HG03469 (cell line): Measurements from ENCODE around the gene MPIG6B.

Experiments
- ATAC-seq: cut with Tn5 transposase; IDR thresholded peaks from one replicate; pipeline ENCODE4 v1.9.1; 2021; ENCODE audit warnings: mild to moderate bottlenecking, moderate library complexity, moderate number of reproducible peaks; ENCODE audit not compliant: unreplicated experiment

MPIG6B gene

DNA sequence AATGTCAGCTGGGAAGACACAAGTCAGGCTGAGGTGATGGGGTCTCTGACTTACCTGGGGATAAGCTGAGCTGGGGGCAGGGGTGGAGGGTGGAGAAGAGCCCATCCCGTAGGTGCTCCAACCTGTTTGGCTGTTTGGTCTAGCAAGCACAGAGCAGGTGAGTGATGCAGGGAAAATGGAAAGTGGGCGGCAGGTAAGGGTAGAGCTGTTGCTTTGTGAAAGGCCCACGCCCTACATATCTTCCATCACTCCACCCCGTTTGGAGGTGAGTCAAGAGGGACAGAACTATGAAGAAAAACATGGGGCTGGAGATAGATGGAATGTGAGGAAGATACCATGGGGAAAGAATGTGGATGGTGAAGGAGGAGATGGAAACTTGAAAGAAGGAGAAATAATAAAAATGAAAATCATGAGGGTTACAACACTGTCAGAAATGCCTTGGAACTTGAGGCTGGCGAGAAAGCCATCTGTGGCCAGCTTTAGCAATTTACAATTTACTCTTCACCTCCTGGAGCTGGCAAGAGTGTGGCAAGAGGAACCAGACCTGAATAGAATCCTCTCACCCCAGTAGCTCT is 2.9 kb upstream of the MPIG6B start:
- ATAC-seq: no peak

DNA sequence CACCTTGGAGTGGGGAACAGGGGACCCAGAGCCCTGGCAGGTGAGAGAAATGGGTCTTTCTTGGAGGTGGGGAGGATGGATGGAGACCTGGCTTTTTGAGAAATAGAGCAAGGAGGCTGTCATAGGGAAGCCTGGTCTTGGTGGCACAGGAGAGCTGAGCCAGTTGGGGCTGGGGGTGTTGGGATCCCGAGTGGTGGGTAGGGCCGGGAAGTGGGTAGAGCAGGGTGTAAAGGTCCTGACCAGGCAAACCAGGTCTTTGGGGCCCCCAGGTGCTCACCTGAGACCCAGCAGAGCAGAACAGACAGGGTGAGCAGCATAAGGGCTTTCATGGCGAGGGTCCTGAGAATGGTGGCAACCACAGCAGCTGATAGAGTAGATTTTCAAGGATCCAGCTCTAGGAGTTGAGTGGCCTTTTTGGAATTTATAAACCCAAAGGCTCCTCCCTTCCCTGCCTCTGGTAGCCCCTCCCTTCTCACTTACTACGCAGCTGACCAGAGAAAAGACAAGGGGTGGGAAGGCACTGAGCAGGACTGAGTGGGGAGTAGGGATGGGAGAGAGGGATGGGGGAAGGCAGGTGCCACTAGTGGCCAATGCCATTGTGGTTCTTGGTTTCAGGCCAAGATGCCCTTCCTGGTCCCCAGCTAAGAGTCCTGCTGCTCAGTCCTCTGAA is 1.7 kb upstream of the MPIG6B start, which contains the start of gene LY6G6C:
TSS of gene LY6G6C (minus strand) at position 396 of the 670 bp plus-strand sequence. CDS start at position 329, 67 bp downstream.
- ATAC-seq: no peak

DNA sequence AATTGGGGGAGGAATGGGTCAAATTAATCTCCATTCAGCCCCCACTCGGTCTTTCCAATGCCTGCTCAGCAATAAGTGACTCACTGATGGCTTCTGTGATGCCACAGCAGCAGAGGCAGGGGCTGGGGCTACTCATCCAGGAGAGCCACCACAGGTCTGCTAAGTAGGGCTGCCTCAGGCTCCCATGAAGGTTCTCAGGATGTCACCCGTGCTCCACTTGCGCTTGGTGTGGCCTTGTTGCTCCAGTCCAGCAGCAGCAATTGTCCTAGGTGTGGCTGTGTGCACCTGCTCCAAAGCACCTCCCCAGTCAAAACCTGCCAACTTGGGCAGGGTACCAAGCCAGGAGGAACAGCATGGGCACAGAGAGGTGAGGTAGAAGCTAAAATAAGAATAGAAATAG is 1.0 kb upstream of the MPIG6B start:
- no peak for ATAC-seq

DNA sequence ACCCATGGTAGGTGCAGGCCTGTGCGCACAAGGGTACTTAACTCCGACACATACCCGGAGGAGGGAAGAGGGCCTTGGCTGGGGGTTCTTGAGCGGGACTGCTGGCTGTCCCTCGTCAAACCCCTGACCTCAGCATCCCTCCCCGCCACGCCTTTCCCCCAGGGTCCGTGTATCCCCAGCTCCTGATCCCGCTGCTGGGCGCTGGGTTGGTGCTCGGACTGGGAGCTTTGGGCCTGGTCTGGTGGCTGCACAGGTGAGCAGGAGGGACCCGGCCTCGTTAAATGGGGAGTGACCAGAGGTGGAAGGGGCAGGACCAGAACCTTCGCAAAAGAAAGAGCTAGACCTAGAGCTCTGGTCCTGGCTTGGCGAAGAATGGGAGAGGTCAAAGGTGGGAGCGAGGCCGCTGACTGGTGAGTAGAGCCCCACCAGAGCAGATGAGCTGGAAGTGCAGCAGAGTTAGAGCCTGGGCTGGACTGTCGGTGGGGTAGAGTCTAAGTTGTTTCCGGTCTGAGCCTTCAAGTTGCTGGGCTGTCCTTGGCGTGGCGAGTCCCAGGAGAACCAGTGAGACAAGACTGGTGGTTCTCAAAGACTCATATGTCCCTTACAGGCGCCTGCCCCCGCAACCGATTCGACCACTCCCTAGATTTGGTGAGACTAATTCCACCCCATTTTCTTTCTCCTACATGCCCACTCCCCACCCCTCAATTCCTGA is 963 bp downstream of the MPIG6B start:
- no peak for ATAC-seq

DNA sequence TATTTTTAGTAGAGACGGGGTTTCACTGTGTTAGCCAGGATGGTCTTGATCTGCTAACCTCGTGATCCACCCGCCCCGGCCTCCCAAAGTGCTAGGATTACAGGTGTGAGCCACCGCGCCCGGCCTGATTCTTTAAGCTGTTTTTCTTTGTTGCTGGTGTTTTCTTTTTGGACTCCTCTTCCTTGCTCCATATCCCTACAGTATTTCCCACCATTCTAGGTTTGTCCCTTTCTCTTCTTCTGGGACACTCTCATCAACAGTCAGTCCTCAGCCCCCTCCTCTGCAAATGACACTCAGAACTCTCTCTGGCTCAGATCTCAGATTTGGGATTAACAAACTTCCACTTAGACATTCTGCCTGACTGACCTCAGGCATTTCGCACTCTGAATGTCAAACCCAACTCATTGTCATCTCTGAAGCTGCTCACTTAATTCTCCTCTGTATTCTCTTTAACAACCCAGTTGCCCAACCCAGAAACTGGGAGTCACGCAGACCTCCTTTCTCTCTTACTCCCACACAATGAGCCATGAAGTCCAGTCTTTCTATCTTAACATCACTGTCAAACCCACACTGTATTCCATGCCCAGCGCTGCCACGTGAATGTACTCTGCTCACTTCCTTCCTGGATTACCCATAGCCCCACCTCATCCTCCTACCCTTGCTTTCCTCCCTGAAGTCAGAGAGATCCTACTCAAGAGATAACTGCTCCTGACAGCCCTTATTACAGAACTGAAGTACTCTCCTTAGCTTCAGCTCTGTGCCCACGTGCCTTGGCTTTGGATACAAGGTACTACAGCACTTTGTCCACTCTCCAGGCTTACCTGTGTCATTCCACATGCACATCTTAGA is 2.6 kb downstream of the MPIG6B start:
- no peak for ATAC-seq

DNA sequence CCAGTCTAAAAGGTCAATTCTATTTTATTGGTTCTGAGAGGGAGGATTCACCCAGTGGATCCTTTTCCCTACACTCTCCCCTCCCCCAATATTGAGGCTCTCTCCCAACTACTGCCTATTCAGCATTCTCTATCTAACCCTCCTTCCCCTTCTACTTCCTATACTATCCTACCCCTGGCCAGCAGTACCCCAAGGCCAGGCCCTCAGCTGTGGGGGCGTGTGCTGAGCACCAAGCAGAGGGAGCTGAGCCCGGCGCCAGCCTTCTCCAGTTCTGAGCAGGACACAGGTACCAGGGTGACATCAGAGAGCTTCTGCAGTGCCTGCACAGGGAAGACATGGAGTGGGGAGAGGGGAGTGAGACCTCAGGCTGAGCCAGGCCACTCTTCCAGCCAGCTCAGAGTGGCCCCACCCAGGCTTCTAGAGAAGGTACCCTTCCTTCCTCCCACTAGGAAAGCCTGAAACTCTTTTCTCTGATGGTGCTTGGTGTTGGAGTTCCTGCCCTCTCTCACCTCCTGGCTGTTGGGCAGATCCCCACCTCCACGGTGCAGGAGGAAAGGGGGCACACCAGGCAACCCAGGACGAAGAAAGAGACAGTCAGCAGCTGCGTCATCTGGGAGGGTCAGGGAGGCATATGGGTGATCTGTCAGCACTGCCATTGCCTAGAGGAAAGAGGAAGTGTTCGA is 4.0 kb downstream of the MPIG6B start:
- ATAC-seq: no peak

DNA sequence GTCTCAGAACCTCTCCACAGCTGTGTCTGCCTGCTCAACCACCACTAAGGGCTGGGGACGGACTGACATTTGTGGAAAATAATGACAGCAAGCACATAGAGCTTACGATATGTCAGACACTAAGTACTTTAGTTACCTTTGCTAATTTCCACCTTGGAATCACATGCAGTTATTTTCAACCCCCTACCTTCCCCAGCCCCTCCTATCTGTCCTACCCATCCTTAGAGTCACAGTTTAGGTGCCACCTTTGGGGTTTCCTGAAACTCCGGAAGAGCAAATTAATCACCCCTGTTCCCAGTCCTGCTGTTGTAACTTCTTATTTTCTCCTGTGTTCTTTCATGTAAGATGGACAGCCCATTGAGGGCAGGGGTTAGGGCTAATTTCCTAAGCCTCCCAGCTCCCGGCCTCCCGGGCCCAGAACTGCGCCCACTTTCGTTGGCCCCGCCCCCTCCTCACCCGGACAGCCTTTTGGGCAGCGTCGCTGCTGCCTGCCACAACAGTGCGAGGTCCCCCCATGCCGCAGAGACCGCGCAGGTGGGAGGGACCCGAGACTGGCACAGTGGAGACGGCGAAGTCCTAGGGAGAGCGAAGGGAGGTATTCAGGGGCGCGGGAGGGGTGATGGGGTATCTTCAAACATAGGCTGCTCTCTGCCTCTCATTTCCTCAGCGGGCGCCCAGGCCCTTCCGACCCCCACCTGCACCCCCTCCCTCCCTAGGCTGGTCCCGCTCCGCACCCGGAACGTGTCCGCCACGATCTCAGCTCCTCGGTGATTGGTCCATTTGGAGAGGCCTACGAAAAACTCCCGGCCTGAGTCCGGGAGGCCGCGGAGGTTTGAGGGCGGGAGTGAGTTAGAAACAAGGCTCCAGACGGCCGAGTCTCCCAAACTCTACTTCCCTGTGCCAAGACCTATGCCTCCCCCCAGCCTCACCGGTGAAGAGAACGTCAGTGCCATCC is 4.8 kb downstream of the MPIG6B start:
- ATAC-seq: no peak

DNA sequence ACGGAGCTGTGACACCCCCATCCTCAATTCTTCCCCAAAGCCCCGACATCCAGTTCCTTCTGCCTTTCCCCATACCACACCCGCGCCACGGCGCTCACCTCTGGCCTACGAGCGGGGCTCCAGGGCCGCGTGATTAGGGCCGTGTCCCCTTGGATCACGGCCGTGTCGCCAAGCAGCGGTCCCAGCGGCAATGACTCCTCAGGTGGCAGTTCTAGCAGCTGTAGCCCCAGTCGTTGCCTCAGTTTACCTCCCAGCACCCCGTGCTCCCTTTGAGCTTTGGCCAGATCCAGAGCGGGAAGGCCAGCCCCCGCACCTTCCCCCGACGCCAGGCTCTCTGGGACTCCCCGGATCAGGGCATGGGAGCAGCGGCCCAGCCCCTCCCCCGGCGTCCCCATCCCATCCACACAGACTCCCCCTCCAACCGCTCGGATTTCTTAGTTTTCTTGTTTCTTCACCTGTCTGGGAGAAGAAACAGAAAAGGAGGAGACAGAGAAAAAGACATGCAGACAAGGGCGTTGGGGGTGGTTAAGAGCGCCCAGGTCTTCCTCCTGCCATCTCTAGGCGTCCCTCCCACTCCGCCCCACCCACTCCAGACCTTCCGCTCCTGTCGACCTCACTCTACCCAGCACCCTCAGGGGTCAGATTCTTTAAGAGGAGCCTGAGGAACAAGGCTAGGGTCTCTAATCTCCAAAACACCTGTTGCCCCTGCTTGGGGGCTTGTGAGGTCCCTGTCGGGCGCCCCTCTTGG is 5.8 kb downstream of the MPIG6B start, which contains the start of gene DDAH2:
TSS of gene DDAH2 (minus strand) at position 533 of the 748 bp plus-strand sequence. CDS start at position 395, 138 bp downstream.
- no peak for ATAC-seq

DNA sequence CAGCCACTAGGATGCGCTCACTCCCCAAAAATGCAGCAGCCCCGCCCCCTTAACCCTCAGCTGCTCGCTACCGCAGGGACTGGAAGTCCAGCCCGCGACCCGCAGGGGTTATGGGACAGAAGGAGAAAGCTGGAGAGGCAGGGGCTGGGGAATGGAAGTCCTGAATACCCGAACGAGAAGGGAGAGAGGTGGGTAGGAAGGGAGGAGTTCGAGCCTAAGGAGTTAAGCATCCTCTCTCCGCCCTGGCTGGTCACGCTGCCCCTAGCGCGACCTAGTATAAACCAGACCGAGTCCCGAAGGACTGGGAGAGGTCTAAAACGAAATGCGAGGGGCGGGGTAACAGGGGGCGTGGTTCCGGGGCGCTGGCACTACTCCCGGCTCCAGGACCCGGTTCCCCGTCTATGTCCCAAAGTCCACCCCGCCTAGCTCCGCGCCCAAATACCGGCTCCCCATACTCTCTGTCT is 6.4 kb downstream of the MPIG6B start:
- no peak for ATAC-seq

DNA sequence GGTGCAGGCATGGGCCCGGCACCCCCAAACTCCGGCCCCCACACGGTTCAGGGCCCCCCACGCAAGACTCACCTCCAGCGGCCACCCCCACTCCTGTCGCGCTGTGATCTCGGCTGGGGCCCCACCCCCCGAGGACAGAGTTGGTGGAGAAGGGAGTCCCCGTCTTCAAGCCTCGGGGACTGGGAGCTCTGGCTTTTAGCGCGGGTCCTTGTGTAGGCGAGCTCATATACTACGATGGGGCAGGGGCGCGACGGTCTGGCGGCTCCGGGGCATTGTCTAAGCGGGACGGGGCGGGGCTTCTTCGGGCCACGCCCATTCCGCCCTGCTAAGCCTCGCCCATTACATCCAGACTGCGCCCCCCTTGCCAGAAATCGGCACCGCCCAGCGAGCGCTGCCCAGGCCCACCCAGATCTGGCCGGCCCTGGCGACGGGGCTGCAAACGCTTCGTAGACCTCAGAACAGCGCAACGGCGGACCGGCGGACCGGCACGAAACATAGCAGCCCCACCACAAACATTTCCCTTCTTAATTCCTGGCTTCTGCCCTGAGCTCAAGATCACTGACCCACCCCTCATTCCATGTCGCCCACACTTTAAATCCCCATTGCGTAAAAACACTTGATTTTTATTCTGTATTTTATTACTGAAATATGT is 6.9 kb downstream of the MPIG6B start:
- ATAC-seq: no peak

DNA sequence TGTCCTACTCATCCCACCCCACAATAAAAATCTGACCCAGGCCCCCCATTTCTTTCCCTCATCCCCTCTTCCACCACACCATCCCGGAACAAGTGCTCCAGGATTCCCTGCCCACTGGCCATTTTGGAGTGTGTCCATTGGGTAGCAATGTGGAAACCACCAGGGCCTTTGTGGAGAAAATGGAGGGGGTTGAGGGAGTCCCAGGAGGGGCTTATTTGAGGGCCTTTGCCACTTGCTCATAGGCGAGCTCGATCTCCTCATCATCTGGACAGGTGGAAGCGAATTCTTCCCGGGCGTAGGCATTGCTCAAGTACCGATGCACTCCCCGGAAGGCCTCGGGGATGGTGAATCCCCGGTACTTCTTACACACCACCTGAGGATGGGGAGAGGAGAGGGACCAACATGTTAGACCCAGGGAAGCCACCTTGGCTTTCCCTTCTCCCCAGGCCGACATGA is 7.5 kb downstream of the MPIG6B start:
- ATAC-seq: no peak

DNA sequence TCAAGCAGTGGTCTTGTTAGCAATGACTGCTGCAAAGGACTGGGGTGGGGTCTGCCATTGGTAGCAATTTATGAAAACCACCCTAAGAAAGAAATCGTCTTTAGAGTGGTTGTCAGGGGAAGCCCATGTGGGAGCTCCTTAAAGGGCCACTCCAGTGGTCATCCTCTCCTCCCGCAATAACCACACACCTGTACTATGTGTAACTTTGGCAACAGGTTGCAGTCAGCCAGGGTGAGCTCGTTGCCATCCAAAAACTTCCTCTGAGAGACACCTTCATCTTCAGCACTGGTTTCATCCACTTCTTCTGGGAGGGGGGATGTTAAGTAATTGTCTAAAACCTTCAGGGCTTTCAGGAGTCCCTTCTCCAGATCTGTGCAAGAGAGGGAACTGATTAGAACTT is 8.9 kb downstream of the MPIG6B start:
- ATAC-seq: no peak

DNA sequence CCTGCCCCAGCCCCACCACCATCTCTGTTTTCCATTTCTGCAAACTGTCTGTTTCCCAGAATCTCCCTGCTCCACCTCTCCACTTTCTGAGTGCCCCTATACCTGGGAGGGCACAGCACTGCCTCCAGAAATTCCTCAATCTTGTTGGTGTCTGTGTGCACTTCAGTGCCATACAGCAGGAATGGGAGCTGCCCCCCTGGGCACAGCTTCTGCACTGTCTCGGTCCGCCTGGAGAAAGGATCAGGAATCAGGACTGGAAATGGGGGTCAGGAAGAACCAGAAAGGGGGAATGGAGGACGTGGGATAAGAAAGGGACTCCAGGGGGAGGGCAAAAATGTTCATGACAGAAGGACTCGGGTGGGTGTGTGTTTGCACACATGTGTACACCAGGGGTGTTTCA is 10.6 kb downstream of the MPIG6B start:
- no peak for ATAC-seq

DNA sequence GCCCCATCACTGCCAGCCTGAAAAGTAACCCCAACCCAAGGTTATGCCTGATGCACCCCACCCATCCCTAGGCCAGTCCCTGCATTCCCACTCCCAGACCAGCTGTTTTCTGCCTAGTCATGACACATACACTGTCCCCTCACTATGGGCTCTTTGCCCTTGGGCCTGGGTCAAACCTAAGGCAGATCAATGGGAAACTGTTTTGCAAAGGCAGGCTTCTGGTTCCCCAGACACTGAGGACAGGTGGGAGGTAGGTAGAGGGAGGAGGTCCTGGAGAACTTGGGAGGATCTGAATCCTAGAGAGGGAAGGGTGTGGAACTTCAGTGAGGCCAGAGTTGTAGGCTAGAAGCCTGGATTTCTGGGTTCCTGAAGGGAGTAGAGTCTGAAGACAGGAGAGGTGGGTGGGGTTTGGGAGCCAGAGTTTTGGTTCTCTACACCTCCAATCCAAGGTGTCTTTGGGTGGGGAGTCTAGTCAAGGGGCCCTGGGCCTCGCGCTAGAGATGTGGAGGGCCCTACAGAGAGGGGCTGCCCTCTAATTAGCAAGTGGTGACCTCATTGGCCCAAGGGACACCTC is 11.2 kb downstream of the MPIG6B start:
- ATAC-seq: no peak

DNA sequence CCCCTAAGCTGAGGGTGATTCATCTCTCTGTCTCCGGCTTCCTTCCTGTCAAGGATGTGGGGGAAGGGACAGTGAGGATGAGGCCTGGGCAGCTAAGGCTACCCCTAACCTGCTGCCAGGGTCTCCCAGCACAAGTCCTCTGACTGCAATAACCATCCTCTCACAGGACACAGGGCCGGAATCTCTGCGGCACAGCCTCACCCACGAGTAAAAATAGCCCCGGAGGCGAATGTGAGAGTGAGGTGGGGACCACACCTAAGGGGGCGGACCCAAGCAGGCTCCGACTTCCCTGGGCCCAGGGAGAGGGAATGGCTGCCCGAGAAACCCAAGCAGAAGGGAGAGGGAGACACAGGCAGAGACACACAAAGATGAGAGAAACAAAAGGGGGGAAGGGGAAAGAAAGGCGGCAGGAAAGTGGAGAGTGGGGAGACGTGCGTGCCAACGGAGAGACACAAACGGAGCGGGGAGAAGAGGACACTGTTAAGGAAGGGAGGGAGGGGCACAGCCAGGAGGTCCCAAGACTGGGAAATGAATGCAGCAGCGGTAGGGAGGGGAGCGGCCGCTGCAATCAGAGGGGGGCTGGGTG is 11.7 kb downstream of the MPIG6B start:
- ATAC-seq: no peak

DNA sequence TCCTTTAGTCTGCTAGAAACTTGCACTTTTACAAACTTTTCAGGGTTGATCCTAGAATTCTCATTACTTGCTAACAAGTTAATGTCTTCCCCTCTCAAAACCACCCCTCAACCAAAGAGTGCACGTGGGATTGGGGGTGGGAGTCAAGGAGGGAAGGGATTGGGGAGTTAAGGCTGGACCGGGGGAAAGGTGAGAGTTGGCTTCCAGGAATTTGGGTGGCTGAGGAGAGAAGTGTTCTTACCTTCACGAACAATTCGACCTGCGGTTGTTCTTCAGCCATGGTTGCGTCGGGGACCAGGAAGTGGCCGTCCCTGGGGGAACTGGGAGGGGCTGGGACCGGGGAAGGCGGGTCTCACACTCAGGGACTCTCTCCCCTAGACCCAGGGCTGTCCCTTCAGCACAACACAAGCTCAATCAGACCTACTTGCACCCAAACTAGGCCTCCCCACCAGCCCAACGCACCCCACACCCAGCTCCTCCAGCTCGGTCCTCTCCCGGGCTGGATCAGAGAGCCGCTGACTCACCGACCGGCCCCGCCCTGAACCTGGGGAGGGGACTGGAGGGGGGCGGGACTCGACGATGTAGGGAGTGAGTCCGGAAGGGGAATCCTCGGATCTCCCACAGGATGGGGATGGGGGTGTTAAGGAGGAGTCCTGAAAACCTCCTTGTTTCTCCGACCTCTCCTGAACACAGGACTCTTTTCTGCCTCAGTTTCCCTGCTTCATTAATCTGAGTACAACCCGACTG is 13.0 kb downstream of the MPIG6B start, which contains the start of gene CLIC1:
TSS of gene CLIC1 (minus strand) at position 510 of the 747 bp plus-strand sequence. CDS start at position 280, 230 bp downstream.
- ATAC-seq: no peak
